Mesodermal cell (in vitro differentiated cells): Measurements from ENCODE around the gene ZFHX3.

Source experiments
- H3K27ac ChIP-seq: 2 replicates; pipeline ENCODE4 v1.7.0; 2013; ENCODE audit warnings: mild to moderate bottlenecking, low read depth, low read length, moderate library complexity; ENCODE audit not compliant: severe bottlenecking
- H3K36me3 ChIP-seq: 2 replicates; pipeline ENCODE4 v1.7.1; 2013; ENCODE audit warnings: mild to moderate bottlenecking, low read length, moderate library complexity; ENCODE audit not compliant: control insufficient read depth, insufficient read depth
- H3K4me1 ChIP-seq: one replicate; pipeline ENCODE4 v1.7.1; 2013; ENCODE audit warnings: mild to moderate bottlenecking, low read length; ENCODE audit not compliant: insufficient read depth, control insufficient read depth, poor library complexity, severe bottlenecking
- H3K4me3 ChIP-seq: 2 replicates; pipeline ENCODE4 v1.7.0; 2013; ENCODE audit warnings: low read length, control low read depth, mild to moderate bottlenecking; ENCODE audit not compliant: insufficient read depth, poor library complexity, severe bottlenecking; ENCODE audit errors: extremely low read depth
- H3K9me3 ChIP-seq: 2 replicates; pipeline ENCODE4 v1.7.1; 2013; ENCODE audit warnings: mild to moderate bottlenecking, low read length, moderate library complexity; ENCODE audit not compliant: control insufficient read depth
- WGBS, 2 experiments: methylation state at CpG; one replicate each; pipeline ENCODE4 v1.1.5; 2013; ENCODE audit warnings: missing lambda C conversion rate in 2 of 2; ENCODE audit not compliant: insufficient coverage in 2 of 2; 5-methylcytosine and 5-hydroxymethylcytosine counted together

ZFHX3 gene

GRCh38 chr16:72956124-72957064 is 91.5 kb downstream of the ZFHX3 start:
- H3K4me1 ChIP-seq, result peaks cover 22% of the 10 kb centered on the region
- H3K36me3 ChIP-seq, result peaks cover 24% of the 10 kb centered on the region
- 95 to 98% methylated on average over 11 to 12 of the region's 14 CpGs for WGBS, 2 experiments
- H3K4me3 ChIP-seq, result no peak overlapping the region
- H3K9me3 ChIP-seq, result no peaks in the 10 kb centered on the region
- H3K27ac ChIP-seq, result no peak overlapping the region

GRCh38 chr16:72952811-72953271 is 95.1 kb downstream of the ZFHX3 start:
- Histone ChIP-seq H3K4me1 (peaks cover 22% of the 10 kb centered on the region), H3K9me3 (no peaks in the 10 kb centered on the region), H3K27ac (peak overlapping the region; percentile 3), H3K36me3 (peaks cover 37% of the 10 kb centered on the region), H3K4me3 (no peak overlapping the region)
- 77% methylated on average over 7 of the region's 9 CpGs for WGBS, 2 experiments

GRCh38 chr16:72952404-72952803 is 95.5 kb downstream of the ZFHX3 start:
- H3K27ac ChIP-seq, result peak overlapping the region; percentile 3
- H3K36me3 ChIP-seq, result peaks cover 33% of the 10 kb centered on the region
- H3K9me3 ChIP-seq, result no peaks in the 10 kb centered on the region
- 88% methylated on average over 9 of the region's 10 CpGs for WGBS, 2 experiments
- no peak overlapping the region for H3K4me3 ChIP-seq
- H3K4me1 ChIP-seq, result peaks cover 22% of the 10 kb centered on the region

GRCh38 chr16:72951916-72952315 is 96.0 kb downstream of the ZFHX3 start:
- 94 to 100% methylated on average over 3 of the region's 3 CpGs for WGBS, 2 experiments
- H3K9me3 ChIP-seq, result no peaks in the 10 kb centered on the region
- H3K4me3 ChIP-seq, result no peak overlapping the region
- peaks cover 28% of the 10 kb centered on the region for H3K36me3 ChIP-seq
- H3K27ac ChIP-seq, result no peak overlapping the region
- peaks cover 22% of the 10 kb centered on the region for H3K4me1 ChIP-seq

GRCh38 chr16:72950669-72951068 is 97.3 kb downstream of the ZFHX3 start:
- 85 to 92% methylated on average over 18 to 19 of the region's 20 CpGs for WGBS, 2 experiments
- Histone ChIP-seq H3K27ac (no peak overlapping the region), H3K36me3 (peaks cover 26% of the 10 kb centered on the region), H3K9me3 (no peaks in the 10 kb centered on the region), H3K4me1 (peaks cover 22% of the 10 kb centered on the region), H3K4me3 (no peak overlapping the region)

GRCh38 chr16:72948238-72948829 is 99.6 kb downstream of the ZFHX3 start:
- 88 to 94% methylated on average over 15 to 17 of the region's 17 CpGs for WGBS, 2 experiments
- Histone ChIP-seq H3K36me3 (peaks cover 26% of the 10 kb centered on the region), H3K4me1 (peaks cover 17% of the 10 kb centered on the region), H3K27ac (no peak overlapping the region), H3K4me3 (no peak overlapping the region), H3K9me3 (no peaks in the 10 kb centered on the region)

GRCh38 chr16:72947379-72948237 is 100.3 kb downstream of the ZFHX3 start:
- Histone ChIP-seq H3K27ac (peak overlapping the region; percentile 20), H3K9me3 (no peaks in the 10 kb centered on the region), H3K4me3 (no peak overlapping the region), H3K36me3 (peaks cover 26% of the 10 kb centered on the region), H3K4me1 (peaks cover 11% of the 10 kb centered on the region)
- WGBS, 2 experiments, result 62 to 78% methylated on average over 15 to 20 of the region's 26 CpGs

GRCh38 chr16:72946474-72947194 is 101.3 kb downstream of the ZFHX3 start:
- 73 to 75% methylated on average over 14 to 15 of the region's 15 CpGs for WGBS, 2 experiments
- peaks cover 26% of the 10 kb centered on the region for H3K36me3 ChIP-seq
- H3K27ac ChIP-seq, result no peak overlapping the region
- no peaks in the 10 kb centered on the region for H3K9me3 ChIP-seq
- peaks cover 3% of the 10 kb centered on the region for H3K4me1 ChIP-seq
- no peak overlapping the region for H3K4me3 ChIP-seq

- Histone ChIP-seq H3K36me3 (peaks cover 26% of the 10 kb centered on the region), H3K4me1 (peaks cover 3% of the 10 kb centered on the region), H3K27ac (no peak overlapping the region), H3K4me3 (no peak overlapping the region), H3K9me3 (no peaks in the 10 kb centered on the region)
- 94 to 100% methylated on average over 1 to 2 of the region's 3 CpGs for WGBS, 2 experiments
Observed at GRCh38 chr16:72946063-72946462, 101.9 kb downstream of the ZFHX3 start.

- Histone ChIP-seq H3K27ac (no peak overlapping the region), H3K9me3 (no peaks in the 10 kb centered on the region), H3K4me1 (peaks cover 3% of the 10 kb centered on the region), H3K4me3 (no peak overlapping the region), H3K36me3 (peaks cover 24% of the 10 kb centered on the region)
- WGBS, 2 experiments, result 85 to 94% methylated on average over 3 to 5 of the region's 8 CpGs
Observed at GRCh38 chr16:72945611-72946010, 102.3 kb downstream of the ZFHX3 start.
